ENCODE measurements around the gene MAGEB17. TPM values are rescaled to one million over a fixed set of nuclear protein-coding genes. Genes with fewer than 3 reads are reported as not detected.

MAGEB17 gene
- total RNA-seq, 3 donors from 2014 or later: 0.33 to 0.44 TPM; not detected in 1

GRCh38 chrX:16185725-16186136 lies 18.4 kb downstream of the MAGEB17 start:
- no peak for DNase-seq (ENCODE audit: low spot score in 2 of 2)
- intact Hi-C loops (cut with DNase I; ENCODE audit: low total_unique reads): no loop called here
- H3K36me3 ChIP-seq: no peaks in the 10 kb centered on the region

GRCh38 chrX:16186380-16187007 lies 19.2 kb downstream of the MAGEB17 start:
- no peaks in the 10 kb centered on the region for H3K36me3 ChIP-seq
- no peak for DNase-seq (ENCODE audit: low spot score in 2 of 2)
- peaks cover 0 to 21% of the 10 kb centered on the region in 2 donors for H3K27me3 ChIP-seq
- no peak overlapping the region for H3K27ac ChIP-seq
- no peak for TF ChIP-seq POLR2A (IDR thresholded peaks at IDR 0.05)
- TF ChIP-seq CTCF (IDR thresholded peaks at IDR 0.05): no peak
- no peak for TF ChIP-seq POLR2AphosphoS5 (IDR thresholded peaks at IDR 0.05)
- H3K4me3 ChIP-seq: no peak overlapping the region
- intact Hi-C loops (cut with DNase I; ENCODE audit: low total_unique reads): no loop called here
- no peaks in the 10 kb centered on the region for H3K4me1 ChIP-seq
- no peaks in the 10 kb centered on the region for H3K9me3 ChIP-seq

More at GRCh38 chrX:16185725-16186136, 18.4 kb downstream of the MAGEB17 start:
- no peak overlapping the region for H3K4me3 ChIP-seq
- H3K27ac ChIP-seq: no peak overlapping the region
- TF ChIP-seq POLR2AphosphoS5 (IDR thresholded peaks at IDR 0.05) (no peak), POLR2A (IDR thresholded peaks at IDR 0.05) (no peak), CTCF (IDR thresholded peaks at IDR 0.05) (no peak)
- no peaks in the 10 kb centered on the region for H3K4me1 ChIP-seq
- peaks cover 0 to 21% of the 10 kb centered on the region in 2 donors for H3K27me3 ChIP-seq
- H3K9me3 ChIP-seq: no peaks in the 10 kb centered on the region

GRCh38 chrX:16187024-16187760 lies 19.9 kb downstream of the MAGEB17 start:
- no peak overlapping the region for H3K4me3 ChIP-seq
- H3K27me3 ChIP-seq: peaks cover 0 to 21% of the 10 kb centered on the region in 2 donors
- TF ChIP-seq POLR2A (IDR thresholded peaks at IDR 0.05) (no peak), CTCF (IDR thresholded peaks at IDR 0.05) (no peak), POLR2AphosphoS5 (IDR thresholded peaks at IDR 0.05) (no peak)
- intact Hi-C loops (cut with DNase I; ENCODE audit: low total_unique reads): no loop called here
- no peaks in the 10 kb centered on the region for H3K36me3 ChIP-seq
- no peaks in the 10 kb centered on the region for H3K9me3 ChIP-seq
- H3K27ac ChIP-seq: no peak overlapping the region
- DNase-seq (ENCODE audit: low spot score in 2 of 2): no peak
- no peaks in the 10 kb centered on the region for H3K4me1 ChIP-seq

GRCh38 chrX:16188687-16189086 lies 21.4 kb downstream of the MAGEB17 start:
- Histone ChIP-seq H3K4me3 (no peak overlapping the region), H3K4me1 (no peaks in the 10 kb centered on the region), H3K36me3 (no peaks in the 10 kb centered on the region), H3K27ac (no peak overlapping the region), H3K27me3 (peaks cover 0 to 26% of the 10 kb centered on the region in 2 donors), H3K9me3 (no peaks in the 10 kb centered on the region)
- intact Hi-C loops (cut with DNase I; ENCODE audit: low total_unique reads): no loop called here
- DNase-seq (ENCODE audit: low spot score in 2 of 2): no peak
- TF ChIP-seq POLR2A (IDR thresholded peaks at IDR 0.05) (no peak), POLR2AphosphoS5 (IDR thresholded peaks at IDR 0.05) (no peak), CTCF (IDR thresholded peaks at IDR 0.05) (no peak)

GRCh38 chrX:16191605-16192004 lies 24.3 kb downstream of the MAGEB17 start:
- no peak for DNase-seq (ENCODE audit: low spot score in 2 of 2)
- Histone ChIP-seq H3K27ac (no peak overlapping the region), H3K36me3 (no peaks in the 10 kb centered on the region), H3K9me3 (no peaks in the 10 kb centered on the region), H3K4me3 (no peak overlapping the region), H3K4me1 (no peaks in the 10 kb centered on the region), H3K27me3 (peaks cover 0 to 18% of the 10 kb centered on the region in 2 donors)
- intact Hi-C loops (cut with DNase I; ENCODE audit: low total_unique reads): no loop called here
- TF ChIP-seq POLR2AphosphoS5 (IDR thresholded peaks at IDR 0.05): no peak

Measured in breast epithelium (tissue), 4 donors.